PC-9 (cell line): ENCODE results near the gene ZNF333. TPM values are rescaled to one million over a fixed set of nuclear protein-coding genes. Genes with fewer than 3 reads are reported as not detected.

ENCODE experiments used
- BruUV-seq: library from RNA; stranded (reverse); fragments of 400-500 nt; replicated peaks from 2 replicates; lab custom pipeline; 2021; lab: Mats Ljungman, UMichigan
- CTCF ChIA-PET: fragments of 300-600 bp; sonication (Branson Sonifier 250); formaldehyde crosslinking; loops from one replicate; lab custom pipeline; 2022; ENCODE audit warnings: antibody characterized with exemption; lab: Charles Lee
- POLR2A ChIA-PET: fragments of 300-600 bp; sonication (Branson Sonifier 250); formaldehyde crosslinking; loops from one replicate; lab custom pipeline; 2022; ENCODE audit warnings: antibody characterized with exemption; ENCODE audit not compliant: unreplicated experiment; lab: Charles Lee
- DNase-seq, 2 experiments: peaks; one replicate each; pipeline versions ENCODE4 v3.0.0 to v3.0.0-alpha.2; 2015 to 2022; ENCODE audit warnings: mixed read lengths in 1 of 2
- H2AFZ ChIP-seq: fragments of 200-600 bp; sonication (generic); 2 replicates; pipeline ENCODE4 v1.8.1; 2017; ENCODE audit warnings: antibody characterized with exemption
- H3F3A ChIP-seq: fragments of 200-600 bp; sonication (generic); 2 replicates; pipeline ENCODE4 v1.8.1; 2017; ENCODE audit warnings: antibody characterized with exemption, mild to moderate bottlenecking, low read depth; ENCODE audit not compliant: insufficient read depth
- H3K27ac ChIP-seq: fragments of 200-600 bp; sonication (generic); 2 replicates; pipeline ENCODE4 v1.6.1; 2016; ENCODE audit warnings: mixed run types
- H3K27me3 ChIP-seq: fragments of 200-600 bp; sonication (generic); 2 replicates; pipeline ENCODE4 v1.6.1; 2016; ENCODE audit warnings: low read depth, mixed run types; ENCODE audit not compliant: insufficient read depth
- H3K36me3 ChIP-seq: fragments of 200-600 bp; sonication (generic); 2 replicates; pipeline ENCODE4 v1.6.1; 2016; ENCODE audit warnings: low read depth, mixed run types
- H3K4me1 ChIP-seq: fragments of 200-600 bp; sonication (generic); replicated peaks from 2 replicates; pipeline ENCODE4 v1.6.1; 2016; ENCODE audit warnings: mixed run types; ENCODE audit not compliant: insufficient read depth
- H3K4me2 ChIP-seq: fragments of 200-600 bp; sonication (generic); 2 replicates; pipeline ENCODE4 v1.6.1; 2017; ENCODE audit warnings: mixed run types
- H3K4me3 ChIP-seq: fragments of 200-600 bp; sonication (generic); 2 replicates; pipeline ENCODE4 v1.6.1; 2016; ENCODE audit warnings: mixed run types
- H3K79me2 ChIP-seq: fragments of 200-600 bp; sonication (generic); 2 replicates; pipeline ENCODE4 v1.6.1; 2017; ENCODE audit warnings: low read depth, mixed run types
- H3K9me2 ChIP-seq: fragments of 200-600 bp; sonication (generic); 2 replicates; pipeline ENCODE4 v1.8.1; 2017; ENCODE audit warnings: mild to moderate bottlenecking; ENCODE audit not compliant: insufficient read depth
- H3K9me3 ChIP-seq: fragments of 200-600 bp; sonication (generic); 2 replicates; pipeline ENCODE4 v1.8.1; 2016; ENCODE audit warnings: low read depth; ENCODE audit not compliant: insufficient read depth
- H4K20me1 ChIP-seq: fragments of 200-600 bp; sonication (generic); 2 replicates; pipeline ENCODE4 v1.8.1; 2017; ENCODE audit not compliant: insufficient read depth
- EZH2 ChIP-seq: fragments of 200-600 bp; sonication (generic); IDR thresholded peaks from 2 replicates; pipeline ENCODE4 v1.8.0; 2017; ENCODE audit warnings: antibody characterized with exemption, low read depth
- intact Hi-C: fragments of 100-400 bp; cut with micrococcal nuclease; formaldehyde crosslinking; loops from one replicate; pipeline ENCODE4 v1.10.0; 2022; ENCODE audit not compliant: unreplicated experiment
- total RNA-seq: library from RNA; stranded (reverse); gene quantifications from 2 replicates; pipeline ENCODE4 v1.2.3, GENCODE V29; 2021
- TF ChIP-seq, protein P1 (sequence below): fragments of 200-600 bp; sonication (generic); conservative IDR thresholded peaks from 2 replicates; pipeline ENCODE4 v1.6.1; 2017; ENCODE audit warnings: mixed run types, antibody characterized with exemption, mild to moderate bottlenecking, moderate library complexity

The ZNF333 gene
- total RNA-seq, 1 experiment from 2014 or later, result 10.1 TPM

DNA sequence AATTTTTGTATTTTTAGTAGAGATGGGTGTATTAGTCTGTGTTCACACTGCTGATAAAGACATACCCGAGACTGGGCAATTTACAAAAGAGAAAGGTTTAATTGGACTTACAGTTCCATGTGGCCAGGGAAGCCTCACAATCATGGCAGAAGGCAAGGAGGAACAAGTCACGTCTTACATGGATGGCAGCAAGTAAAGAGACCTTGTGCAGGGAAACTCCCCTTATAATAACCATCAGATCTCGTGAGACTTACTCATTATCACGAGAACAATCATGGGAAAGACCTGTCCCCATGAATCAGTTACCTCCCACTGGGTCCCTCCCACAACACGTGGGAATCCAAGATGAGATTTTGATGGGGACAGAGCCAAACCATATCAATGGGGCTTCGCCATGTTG, 14.6 kb downstream of the ZNF333 start:
- no peak overlapping the region for H3K4me3 ChIP-seq
- TF ChIP-seq EZH2, result no peak
- TF ChIP-seq, protein P1, sequence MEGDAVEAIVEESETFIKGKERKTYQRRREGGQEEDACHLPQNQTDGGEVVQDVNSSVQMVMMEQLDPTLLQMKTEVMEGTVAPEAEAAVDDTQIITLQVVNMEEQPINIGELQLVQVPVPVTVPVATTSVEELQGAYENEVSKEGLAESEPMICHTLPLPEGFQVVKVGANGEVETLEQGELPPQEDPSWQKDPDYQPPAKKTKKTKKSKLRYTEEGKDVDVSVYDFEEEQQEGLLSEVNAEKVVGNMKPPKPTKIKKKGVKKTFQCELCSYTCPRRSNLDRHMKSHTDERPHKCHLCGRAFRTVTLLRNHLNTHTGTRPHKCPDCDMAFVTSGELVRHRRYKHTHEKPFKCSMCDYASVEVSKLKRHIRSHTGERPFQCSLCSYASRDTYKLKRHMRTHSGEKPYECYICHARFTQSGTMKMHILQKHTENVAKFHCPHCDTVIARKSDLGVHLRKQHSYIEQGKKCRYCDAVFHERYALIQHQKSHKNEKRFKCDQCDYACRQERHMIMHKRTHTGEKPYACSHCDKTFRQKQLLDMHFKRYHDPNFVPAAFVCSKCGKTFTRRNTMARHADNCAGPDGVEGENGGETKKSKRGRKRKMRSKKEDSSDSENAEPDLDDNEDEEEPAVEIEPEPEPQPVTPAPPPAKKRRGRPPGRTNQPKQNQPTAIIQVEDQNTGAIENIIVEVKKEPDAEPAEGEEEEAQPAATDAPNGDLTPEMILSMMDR, result no peak
- POLR2A ChIA-PET, result no interaction called here
- no peak overlapping the region for H3K4me2 ChIP-seq
- H3K9me2 ChIP-seq, result no peaks in the 10 kb centered on the region
- H3K36me3 ChIP-seq, result 0 out of 2 replicates have a peak, but pooled peaks cover 9% of the 10 kb centered on the region
- no peak overlapping the region for H3K27ac ChIP-seq
- H3K4me1 ChIP-seq, result no peaks in the 10 kb centered on the region
- CTCF ChIA-PET, result no interaction called here
- no peaks in the 10 kb centered on the region for H3K27me3 ChIP-seq
- no peak for DNase-seq
- no peaks in the 10 kb centered on the region for H4K20me1 ChIP-seq
- no peak overlapping the region for H2AFZ ChIP-seq
- H3K79me2 ChIP-seq, result no peaks in the 10 kb centered on the region
- no peaks in the 10 kb centered on the region for H3K9me3 ChIP-seq
- no TSS peak for BruUV-seq
- intact Hi-C loops, result no loop called here
- no peaks in the 10 kb centered on the region for H3F3A ChIP-seq

DNA sequence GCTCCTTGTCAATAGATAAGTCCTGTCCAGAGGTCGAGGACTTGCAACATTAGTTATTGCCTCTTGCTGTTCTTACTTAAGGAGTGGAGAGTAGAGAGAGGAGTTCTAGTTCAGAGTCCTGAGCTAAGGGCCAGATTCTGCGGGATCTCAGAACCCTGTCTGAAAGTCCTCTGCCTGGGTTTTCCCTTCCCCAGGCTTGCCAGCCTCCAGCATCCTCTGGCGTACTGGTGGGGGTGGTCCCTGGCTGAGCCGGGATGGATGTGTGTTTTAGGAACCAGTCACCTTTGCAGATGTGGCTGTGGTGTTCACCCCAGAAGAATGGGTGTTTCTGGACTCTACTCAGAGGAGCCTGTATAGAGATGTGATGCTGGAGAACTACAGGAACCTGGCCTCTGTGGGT, 26.0 kb downstream of the ZNF333 start:
- peaks cover 13% of the 10 kb centered on the region; the same call in 1 of the 2 replicates for H3K36me3 ChIP-seq
- H4K20me1 ChIP-seq, result no peaks in the 10 kb centered on the region
- CTCF ChIA-PET, result no interaction called here

DNA sequence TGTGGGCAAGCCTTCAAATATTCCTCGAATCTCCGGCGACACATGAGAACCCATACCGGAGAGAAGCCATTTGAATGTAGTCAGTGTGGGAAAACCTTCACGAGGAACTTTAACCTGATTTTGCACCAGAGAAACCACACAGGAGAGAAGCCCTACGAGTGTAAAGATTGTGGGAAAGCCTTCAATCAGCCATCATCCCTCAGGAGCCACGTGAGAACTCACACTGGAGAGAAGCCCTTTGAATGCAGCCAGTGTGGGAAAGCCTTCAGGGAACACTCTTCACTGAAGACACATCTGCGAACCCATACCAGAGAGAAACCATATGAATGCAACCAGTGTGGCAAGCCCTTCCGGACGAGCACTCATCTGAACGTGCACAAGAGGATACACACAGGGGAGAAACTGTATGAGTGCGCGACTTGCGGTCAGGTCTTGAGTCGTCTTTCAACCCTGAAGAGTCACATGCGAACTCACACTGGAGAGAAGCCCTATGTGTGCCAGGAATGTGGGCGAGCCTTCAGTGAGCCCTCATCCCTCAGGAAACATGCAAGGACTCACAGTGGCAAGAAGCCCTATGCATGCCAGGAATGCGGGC, 28.8 kb downstream of the ZNF333 start:
- peaks cover 45% of the 10 kb centered on the region for H3K9me3 ChIP-seq
- BruUV-seq, result no TSS peak

More for the DNA sequence above, 26.0 kb downstream of the ZNF333 start:
- H3K9me2 ChIP-seq, result no peaks in the 10 kb centered on the region
- POLR2A ChIA-PET, result no interaction called here
- no TSS peak for BruUV-seq
- TF ChIP-seq, protein P1, result no peak
- no peak for TF ChIP-seq EZH2
- no peaks in the 10 kb centered on the region for H3K4me1 ChIP-seq
- no peak overlapping the region for H2AFZ ChIP-seq
- H3K79me2 ChIP-seq, result no peaks in the 10 kb centered on the region
- no peak overlapping the region for H3K4me2 ChIP-seq
- H3K4me3 ChIP-seq, result no peak overlapping the region
- intact Hi-C loops, result no loop called here
- H3K27ac ChIP-seq, result no peak overlapping the region
- no peaks in the 10 kb centered on the region for H3K27me3 ChIP-seq
- H3F3A ChIP-seq, result no peaks in the 10 kb centered on the region
- peaks cover 29% of the 10 kb centered on the region; the same call in 1 of the 2 replicates for H3K9me3 ChIP-seq
- DNase-seq, result no peak

More for the DNA sequence above, 28.8 kb downstream of the ZNF333 start:
- Histone ChIP-seq H3K9me2 (no peaks in the 10 kb centered on the region), H2AFZ (no peak overlapping the region), H4K20me1 (no peaks in the 10 kb centered on the region), H3F3A (no peaks in the 10 kb centered on the region), H3K79me2 (no peaks in the 10 kb centered on the region), H3K4me3 (no peak overlapping the region), H3K4me2 (no peak overlapping the region), H3K4me1 (no peaks in the 10 kb centered on the region), H3K27me3 (no peaks in the 10 kb centered on the region; the same call in 1 of the 2 replicates), H3K27ac (no peak overlapping the region), H3K36me3 (peaks cover 13% of the 10 kb centered on the region; the same call in 1 of the 2 replicates)
- no peak for DNase-seq
- intact Hi-C loops, result no loop called here
- TF ChIP-seq, protein P1, result no peak
- no peak for TF ChIP-seq EZH2
- POLR2A ChIA-PET, result no interaction called here
- CTCF ChIA-PET, result no interaction called here
